Smooth muscle cell of the brain vasculature (primary cell): Measurements from ENCODE around the gene PRMT9.

Source experiments
- DNase-seq: peaks from one replicate; pipeline ENCODE4 v3.0.0-alpha.2; 2012; ENCODE audit warnings: low read depth, low spot score

Gene PRMT9

DNA sequence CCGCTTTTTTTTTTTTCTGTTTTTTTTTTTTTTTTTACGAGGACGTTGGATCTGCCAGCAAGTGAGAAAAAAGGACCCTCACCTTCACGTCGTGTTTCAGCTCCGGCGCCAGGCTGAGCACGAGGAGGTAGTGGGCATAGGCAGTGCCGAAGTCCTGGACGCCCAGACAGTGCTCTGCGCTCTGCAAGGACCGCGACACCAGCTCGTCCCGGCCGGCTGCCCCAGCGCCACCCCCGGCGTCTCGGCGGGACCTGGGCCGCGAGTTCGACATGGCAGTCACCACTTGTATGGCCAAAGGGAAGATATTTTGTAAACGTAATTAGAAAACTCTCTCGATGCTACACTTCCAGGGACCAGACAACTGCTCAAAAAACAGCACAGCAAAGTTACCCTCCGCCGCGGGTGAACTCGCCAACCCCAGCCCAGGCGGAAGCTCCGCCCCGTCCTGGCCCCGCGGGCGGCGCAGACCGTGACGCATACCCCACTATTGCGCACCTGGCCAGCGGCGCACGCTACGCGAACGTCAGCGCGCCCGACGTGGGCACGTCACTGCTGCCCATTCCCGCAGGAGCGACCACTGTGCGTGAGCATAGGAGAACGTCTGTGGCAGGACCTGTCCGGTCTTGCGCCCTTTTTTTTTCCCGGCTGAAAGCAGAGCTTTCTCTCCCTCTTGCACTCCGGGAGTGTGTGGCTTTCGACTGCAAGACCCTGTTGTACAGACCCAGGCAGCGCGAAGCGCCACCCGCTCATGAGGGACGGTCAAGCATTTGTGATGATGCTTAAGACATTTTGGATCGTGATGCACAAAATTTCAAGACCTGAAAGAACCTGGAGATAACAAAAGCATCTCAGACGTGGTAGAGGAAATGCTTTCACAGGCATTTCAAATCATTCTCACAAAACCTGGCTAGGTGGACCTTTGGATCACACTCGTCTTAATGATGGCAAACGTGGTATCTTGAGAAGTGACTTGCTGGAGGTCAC lies at the start of gene PRMT9:
TSS of gene PRMT9 (minus strand) at position 447 of the 984 bp plus-strand sequence. CDS start at position 271, 176 bp downstream.
- peak; percentile 57 for DNase-seq

DNA sequence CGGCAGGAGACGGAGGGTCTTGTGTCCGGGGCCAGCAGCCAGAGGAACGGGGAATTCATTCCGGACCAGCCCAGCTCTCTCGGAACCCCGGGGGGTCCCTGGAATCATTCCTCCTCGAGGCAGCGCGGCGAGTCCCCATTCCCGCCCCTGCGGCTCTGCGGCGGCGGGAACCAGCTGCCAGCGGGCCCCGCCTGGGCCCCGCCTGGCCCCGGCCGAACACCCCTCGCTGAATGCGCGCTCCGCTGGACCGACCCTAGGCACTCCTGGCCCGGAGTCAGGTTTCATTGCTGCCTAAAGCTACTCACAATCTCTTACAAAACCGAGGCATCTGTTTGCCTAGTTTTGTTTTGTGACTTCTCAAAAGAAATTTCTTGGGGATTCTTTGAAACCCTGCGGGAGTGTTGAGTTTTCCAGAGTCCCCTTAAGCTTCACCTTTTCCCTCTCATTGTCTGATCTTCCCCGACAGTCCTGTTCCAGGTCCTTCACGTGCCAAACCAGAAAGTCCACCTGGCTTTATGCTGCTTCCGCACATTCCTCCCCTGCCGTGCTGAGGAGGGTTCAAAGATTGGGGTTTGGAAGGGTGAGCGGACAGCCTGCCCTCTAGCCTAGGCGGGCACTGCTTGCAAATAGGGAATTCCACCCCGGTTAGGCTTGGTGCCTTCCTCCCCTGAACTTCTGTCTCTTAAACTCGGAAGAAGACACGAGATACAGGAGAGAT lies 48.7 kb upstream of the PRMT9 start:
- no peak for DNase-seq

DNA sequence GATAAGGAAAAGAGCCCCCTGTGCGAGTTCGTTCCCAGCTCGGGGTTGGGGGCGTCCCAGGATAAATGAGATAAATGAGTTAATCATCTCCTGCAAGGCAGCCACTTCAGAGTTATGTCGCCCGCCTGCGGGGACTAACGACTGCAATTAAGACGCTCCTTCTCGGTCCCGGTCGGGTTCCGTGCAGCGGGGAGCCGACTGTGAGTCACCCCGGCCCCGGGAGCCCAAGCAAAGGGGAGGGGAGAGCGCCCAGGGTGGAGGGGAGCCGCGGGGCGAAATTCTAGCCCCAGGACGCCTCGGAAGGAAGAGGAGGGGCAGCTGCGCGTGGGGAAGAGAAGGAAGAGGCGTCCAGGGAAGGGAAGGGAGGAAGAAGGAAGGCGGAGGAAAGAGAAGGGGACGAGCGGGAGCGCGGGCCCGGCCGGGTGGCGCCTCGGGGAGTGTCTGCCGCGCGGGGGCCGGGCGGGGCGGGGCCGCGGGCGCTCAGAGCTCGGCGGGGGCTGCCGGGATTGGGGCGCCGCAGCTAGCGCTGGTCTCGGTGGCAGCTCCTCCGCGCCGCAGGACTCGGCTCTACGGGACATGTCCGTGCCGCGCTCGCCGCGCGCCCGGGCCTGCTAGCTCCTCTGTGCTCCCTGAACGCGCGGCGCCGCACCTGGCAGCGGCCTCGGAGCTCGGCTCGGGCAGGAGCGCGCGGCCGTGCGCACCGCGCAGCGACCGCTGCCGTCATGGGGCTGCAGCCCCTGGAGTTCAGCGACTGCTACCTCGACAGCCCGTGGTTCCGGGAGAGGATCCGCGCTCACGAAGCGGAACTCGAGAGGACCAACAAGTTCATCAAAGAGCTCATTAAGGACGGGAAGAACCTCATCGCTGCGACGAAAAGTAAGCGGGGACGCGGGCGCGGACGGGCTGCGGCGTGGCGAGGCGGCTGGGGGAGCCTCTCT lies 47.9 kb upstream of the PRMT9 start, which contains the start of gene ARHGAP10:
TSS of gene ARHGAP10 (plus strand) at position 509 of the 938 bp plus-strand sequence. CDS start at position 723, 214 bp downstream.
- DNase-seq = no peak

DNA sequence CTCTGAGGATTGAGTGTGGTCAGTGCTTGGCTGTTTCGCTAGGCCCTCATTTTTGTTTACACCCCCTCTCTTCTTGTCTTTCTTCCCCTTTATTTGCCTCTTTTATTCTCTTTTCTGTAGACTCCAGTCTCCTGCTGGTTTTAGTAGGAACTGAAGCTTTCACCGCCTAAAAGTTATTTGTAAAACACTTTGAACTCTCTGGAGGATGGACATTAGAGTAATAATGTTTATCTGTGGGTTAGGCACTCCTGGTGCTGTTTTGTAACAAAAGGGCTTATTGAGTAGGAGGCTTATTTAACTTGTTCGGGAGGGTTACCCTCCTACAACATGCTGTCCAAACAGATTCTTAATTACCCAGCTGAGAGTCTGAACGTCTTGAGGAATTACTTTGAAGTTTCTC lies 46.4 kb upstream of the PRMT9 start:
- DNase-seq = no peak

DNA sequence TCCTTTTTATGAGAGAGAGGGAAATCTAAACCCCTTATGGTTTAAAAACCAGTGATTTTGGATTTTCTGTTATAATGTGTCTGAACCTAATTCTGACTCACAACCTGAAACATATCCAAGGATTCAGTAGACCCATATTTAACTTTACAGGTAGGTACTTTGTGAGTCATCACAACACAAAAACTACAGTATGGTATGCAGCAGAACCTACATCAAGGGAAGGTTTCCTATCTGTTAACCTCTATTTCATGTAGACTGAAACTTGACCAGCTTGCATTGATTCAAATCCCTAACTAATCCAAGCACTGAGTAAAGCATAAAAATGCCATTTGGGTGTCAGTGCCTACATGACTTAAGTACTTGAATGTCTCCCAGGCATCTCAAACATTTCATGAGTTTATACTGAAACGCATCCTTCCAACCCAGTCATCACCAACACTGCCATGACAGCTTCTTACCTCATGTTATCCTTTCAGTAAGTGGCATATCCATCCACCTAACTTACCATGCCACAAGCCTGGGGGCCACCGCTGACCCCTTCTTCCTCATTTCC lies 43.6 kb upstream of the PRMT9 start:
- DNase-seq = no peak

DNA sequence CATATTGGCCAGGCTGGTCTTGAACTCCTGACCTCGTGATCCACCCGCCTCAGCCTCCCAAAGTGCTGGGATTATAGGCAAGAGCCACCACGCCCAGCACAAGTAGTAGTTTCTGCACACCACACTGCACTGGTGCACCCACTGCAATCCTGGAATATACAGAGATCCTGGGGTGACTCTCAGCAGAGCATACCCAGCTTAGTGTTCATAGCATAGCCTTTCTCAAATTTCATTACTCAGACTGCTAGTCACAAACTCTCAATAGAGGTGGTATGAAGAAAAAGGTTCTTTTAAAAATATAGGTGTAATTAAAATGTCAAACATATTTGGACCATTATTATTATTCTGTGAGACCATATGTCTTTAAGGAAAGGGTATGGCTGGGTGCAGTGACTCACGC lies 41.7 kb upstream of the PRMT9 start:
- DNase-seq = no peak

DNA sequence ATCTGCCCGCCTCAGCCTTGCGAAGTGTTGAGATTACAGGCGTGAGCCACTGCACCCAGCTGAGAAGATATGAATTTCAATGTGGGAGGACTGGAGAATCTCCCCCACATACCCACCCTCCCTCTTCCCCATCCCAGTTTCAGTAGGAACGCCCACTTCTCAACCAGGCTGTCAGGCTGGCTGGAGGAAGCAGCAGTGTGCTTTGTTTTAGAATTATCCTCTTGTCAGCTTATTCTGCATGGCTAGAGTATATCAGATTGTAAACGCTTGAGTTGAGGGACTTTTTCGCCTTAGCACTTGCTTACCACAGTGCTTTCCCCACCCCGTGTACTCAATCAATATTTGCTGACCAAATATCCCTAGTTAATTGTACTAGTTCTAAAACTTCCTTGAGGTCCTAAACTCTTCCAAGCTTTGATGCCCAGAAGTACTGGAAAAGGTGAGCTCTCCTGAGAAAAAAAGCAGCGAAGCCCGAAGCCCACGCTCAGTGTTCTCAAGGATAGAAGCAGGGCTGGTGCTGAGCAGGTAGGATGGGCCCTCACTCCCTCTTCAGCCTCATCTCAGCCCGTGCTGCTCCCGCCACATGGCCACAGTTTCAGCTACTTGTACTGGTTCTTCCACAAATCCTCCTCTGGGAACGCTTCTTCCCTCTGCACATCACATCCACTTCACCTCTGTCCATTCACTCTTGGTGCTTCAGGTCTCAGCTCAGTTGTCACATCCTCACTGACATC lies 40.7 kb upstream of the PRMT9 start:
- DNase-seq = no peak

DNA sequence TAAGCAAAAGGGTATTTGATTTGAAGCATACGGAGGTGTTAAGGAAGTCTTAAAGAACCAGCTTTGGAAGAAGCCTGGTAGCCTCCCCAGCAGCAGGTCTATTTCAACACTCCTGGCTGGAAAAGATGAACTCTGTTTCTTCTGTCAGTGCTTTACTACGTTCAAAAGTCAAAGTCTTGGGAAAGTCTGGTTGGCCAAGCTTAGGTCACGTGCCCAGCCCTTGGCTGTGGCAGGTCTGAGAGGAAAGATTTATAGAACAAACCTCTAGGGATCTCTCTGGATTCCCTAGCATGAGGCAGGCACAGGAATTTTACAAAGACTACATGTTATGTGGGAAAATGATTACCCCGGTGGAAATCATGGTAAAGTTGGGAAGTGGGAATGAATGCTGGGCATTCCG lies 39.4 kb upstream of the PRMT9 start:
- no peak for DNase-seq

DNA sequence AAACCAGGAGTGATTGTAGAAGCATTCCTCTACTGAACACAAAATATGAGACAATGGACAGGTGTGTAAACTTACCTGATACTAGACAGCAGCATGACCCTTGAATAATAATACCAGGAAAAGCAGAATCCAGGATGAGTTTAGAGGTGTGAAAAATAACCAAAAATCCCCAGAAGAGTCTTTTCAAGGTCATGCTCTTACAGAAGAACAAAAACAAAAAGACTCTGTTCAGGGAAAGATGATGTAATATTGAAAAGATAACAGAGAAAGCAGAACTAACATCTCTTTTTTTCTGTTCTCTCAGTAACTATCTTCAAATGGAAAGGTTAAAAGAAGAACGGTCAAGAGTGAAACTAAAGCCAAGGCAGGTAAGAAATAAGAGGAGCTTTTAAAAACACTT lies 33.9 kb upstream of the PRMT9 start:
- DNase-seq = no peak

DNA sequence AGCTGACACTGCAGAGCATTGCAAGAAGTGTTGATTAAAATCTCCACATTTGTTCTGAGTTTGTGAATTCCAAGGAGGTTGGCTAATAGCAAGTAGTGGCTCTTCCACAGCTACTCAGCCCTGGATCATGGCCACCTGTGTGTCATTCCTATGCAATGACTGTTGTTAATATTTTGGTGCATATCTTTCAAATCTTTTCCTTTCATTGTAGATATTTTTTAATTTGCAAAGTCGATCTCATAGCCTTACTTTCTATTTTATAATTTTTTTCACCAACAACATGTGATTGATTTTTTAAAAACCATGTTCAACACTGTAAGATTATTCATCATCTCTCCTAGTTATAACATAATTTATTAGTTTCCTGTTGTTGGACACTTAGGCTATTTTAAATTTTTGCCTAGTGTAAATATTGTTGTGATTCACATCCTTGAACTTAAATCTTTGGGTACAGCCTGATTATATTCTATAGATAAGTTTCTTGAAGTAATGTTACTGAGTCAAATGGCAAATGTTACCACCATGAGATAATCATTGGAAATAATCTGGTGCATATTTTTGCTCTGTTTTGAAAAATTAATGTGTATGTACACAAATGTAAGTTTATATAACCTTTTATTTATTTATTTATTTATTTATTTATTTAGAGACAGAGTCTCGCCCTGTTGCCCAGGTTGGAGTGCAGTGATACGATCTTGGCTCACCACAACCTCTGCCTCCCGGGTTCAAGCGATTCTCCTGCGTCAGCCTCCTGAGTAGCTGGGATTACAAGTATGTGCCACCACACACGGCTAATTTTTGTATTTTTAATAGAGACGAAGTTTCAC lies 30.8 kb upstream of the PRMT9 start:
- no peak for DNase-seq

DNA sequence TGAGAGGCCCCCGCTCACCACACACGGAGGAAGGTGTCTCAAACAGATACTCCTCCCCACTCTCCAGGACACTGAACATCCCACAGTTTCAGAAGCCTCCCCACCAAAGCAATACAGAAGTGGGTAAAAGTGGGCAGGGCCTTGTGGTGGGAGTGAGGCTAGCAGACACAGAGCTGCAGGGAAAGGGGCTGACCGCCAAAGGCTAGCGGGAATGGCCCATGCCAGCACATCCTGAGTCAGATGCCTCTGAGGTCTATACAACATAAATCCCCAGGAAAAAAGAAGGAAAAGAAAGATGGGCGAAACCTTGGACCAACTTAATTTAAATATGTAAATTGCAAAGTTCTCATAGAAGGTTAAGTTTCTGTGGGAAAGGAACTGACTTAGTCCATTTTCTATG lies 26.0 kb upstream of the PRMT9 start:
- DNase-seq = no peak

DNA sequence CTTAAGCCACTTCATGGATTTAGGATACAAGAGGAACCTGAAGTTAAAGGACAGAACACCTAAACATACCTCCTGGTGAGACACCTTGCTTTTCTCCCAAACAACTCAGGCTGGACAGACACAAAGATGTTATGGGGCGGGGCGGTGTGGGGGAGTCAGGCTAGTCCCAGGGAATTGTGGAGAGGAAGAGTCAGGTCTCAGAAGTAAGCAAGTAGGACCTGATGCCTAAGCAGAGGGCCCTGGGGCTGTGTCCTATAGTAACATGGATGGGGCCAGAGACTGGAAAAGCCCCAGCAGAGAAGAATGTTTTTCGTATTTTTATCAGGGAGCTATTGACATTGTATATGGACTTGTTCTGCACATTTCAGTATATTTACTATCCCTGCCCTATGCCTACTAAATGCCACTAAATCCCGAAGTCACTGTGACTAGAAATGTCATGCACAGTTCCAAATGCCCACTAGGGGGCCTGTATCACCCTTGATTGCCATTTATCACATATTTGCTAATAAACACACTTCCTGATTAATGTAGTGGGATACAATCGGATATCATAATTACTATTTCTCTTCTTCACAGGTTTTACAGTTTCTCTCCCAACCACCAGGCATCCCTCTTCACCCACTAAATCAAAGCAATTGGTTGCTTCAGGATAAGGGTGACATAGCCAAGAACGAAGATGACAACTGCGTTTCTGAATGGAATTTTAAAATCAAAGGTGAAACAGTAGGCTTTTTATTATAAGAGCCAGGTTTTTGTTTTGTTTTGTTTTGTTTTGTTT lies 24.1 kb upstream of the PRMT9 start:
- DNase-seq = no peak

DNA sequence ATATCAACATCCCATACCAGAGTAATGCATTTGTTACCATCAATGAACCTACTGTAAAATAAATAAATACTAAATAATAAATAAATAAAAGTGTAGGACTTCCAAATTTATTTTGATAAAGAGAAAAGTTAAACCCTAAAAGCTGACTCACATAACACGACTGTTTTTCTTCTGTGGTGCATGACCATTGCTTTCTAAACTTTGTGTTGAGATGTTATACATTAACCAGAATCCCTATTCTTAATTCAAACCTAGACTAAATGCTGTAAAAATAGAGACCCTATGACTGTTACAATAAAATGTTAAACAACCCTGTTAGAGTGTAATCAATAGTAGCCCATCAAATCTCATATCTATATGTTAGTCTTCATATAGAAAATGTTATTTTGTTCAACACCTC lies 20.9 kb upstream of the PRMT9 start:
- no peak for DNase-seq

DNA sequence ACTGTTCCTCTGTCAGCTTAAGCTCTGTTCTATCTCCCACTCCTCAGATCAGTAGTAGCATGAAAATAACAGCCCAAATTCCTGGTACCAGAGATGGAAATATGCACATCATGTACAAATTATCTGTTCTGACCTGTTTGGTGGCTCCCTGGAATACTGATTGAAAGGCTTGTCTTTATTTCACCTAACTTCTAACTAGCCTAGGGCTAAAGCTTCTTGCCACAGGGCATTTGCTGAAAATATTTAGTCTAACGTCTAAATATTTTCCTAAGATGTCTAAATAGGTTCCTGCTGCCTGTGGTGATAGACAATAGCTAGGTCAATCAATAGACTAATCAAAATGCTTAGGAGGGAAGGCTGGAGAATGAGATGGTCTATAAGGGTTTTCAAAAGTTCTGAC lies 12.9 kb upstream of the PRMT9 start:
- no peak for DNase-seq

DNA sequence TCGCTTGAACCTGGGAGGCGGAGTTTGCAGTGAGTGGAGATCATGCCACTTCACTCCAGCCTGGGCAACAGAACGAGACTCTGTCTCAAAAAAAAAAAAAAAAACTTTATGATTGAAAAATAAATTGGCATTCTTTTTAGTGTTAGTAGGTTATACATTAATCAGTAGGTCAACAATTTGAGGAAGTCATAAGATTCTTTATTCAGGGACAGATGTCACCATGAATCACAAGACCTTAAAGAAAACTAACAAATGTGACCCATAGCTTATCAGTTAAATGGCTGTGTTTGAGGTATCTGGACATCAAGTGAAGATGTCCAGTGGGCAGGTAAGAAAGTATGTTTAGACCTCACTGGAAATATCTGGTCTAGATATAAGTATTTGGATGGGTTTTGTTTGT lies 9.3 kb upstream of the PRMT9 start:
- no peak for DNase-seq

DNA sequence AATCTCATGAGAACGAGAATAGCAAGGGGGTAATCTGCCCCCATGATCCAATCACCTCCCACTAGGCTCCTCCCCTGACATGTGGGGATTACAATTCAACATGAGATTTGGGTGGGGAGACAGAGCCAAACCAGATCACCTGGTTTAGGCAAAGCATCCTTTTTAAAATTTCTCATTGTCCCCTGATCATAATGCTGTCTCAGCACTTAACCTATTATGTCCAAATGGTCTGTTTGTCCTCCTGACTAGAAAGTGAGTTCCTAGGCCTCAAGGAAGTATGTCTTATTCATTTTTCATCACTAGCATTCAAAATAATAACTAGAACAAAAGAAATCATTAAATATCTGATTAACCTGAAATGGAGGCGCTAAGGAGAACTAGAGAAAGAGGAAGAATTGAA lies 7.9 kb upstream of the PRMT9 start:
- no peak for DNase-seq

DNA sequence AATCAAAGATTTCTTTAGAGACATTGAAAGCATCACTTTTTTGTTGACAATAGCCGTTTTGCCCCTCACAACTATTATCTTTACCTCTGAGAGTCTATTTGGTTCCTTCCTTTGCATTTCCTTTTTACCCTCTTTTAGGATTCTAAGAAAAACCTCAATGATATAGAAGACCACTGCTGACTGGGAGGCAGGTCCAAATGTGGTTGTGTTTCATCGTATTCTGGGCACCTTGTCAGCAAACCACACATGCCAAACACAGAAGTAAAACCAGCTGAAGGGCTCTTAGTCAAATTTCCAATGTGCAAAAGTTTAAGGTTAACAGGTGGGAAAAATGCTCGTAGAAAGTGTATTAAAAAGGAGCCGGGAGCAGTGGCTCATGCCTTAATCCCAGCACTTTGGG lies 5.1 kb upstream of the PRMT9 start:
- DNase-seq = no peak

DNA sequence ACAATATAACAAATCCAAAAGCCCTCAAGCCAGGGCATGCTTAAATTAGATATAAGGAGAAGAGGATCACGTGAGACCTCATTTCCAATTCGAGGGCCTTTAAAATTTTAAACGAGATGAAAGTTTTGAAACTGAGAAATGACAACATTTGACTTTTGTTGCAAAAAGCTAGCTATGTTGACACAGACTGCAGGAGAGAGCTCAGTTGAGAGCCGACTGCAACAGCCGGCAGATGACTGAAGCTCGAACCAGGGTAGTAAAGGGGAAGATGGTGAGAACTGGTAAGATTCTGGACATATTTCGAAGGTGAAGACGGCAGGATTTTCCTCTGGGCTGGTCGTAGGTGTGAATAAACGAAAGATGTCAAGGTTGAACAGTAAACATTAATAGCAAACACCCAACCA lies 773 bp downstream of the PRMT9 start:
- no peak for DNase-seq

DNA sequence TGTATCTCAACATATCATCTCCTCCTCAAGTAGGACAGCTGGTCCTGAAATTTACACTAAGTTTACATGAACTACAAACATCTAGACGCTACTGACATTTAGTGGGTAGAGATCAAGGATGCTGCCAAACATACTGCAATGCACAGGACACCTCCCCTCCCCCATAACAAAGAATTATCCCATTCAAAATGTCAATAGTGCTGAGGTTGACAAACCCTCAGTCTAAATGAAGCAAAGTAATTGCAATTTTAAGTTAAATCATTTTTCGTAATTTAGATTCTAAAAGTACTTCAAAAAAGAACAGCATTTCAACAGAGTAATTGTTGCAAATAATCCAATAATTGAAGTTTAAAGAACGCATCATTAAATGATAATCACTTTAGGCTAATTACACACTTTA lies 1.2 kb downstream of the PRMT9 start:
- no peak for DNase-seq
